ENCODE measurements around the gene TNMD.

TNMD gene

DNA sequence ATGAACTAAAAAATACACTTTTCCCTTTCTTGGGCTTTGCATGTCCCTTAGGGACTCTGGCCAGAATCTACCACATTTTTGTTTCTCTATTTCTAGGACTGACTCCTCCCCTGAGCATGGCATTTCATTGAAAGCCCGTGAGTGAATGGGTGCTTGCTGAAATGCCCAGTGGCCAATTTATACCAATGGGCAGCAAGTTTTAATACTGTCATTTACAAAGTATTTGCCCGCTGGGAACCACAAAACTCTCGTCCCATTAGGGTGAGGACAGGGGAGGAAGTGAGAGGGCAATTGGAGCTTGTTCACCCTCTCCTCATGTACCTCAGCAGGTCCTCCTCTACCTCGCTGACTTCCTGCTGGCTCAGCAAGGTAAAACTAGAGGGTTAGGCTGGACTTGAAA is 60.4 kb downstream of the TNMD start:
- Histone ChIP-seq H3K36me3 (no peaks in the 10 kb centered on the region), H3K4me1 (peaks cover 0 to 28% (median 3%) of the 10 kb centered on the region in 4 donors), H3K27me3 (no peaks in the 10 kb centered on the region), H3K4me3 (peak overlapping the region; percentile 36 to 37), H3K27ac (peak overlapping the region; percentile 41 to 51), H3K9me3 (no peaks in the 10 kb centered on the region)
- TF ChIP-seq, protein P1, sequence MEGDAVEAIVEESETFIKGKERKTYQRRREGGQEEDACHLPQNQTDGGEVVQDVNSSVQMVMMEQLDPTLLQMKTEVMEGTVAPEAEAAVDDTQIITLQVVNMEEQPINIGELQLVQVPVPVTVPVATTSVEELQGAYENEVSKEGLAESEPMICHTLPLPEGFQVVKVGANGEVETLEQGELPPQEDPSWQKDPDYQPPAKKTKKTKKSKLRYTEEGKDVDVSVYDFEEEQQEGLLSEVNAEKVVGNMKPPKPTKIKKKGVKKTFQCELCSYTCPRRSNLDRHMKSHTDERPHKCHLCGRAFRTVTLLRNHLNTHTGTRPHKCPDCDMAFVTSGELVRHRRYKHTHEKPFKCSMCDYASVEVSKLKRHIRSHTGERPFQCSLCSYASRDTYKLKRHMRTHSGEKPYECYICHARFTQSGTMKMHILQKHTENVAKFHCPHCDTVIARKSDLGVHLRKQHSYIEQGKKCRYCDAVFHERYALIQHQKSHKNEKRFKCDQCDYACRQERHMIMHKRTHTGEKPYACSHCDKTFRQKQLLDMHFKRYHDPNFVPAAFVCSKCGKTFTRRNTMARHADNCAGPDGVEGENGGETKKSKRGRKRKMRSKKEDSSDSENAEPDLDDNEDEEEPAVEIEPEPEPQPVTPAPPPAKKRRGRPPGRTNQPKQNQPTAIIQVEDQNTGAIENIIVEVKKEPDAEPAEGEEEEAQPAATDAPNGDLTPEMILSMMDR (IDR thresholded peaks at IDR 0.05) = no peak
- no peak for DNase-seq
- intact Hi-C loops (cut with DNase I; ENCODE audit: low total_unique reads) = no loop called here

DNA sequence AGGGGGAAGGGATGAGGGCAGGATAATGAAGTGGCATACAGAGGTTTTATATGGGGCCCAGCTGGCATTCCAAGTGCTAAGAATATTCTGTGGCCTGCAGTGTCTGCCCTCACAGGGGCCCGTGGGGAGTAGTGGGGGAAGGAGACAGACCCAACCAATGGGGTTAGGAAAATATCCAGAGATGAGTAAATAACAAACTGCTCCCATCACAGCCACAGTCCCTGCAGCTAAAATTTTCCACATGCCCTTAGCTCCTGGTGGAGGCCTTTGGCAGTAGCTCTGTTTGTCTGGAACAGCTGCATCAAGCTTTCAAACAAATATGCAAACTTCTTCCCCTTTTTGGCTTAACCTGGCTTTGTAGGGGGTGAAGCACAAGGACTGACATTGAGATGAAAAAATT is 62.4 kb downstream of the TNMD start:
- peaks cover 0 to 28% (median 3%) of the 10 kb centered on the region in 4 donors for H3K4me1 ChIP-seq
- no peaks in the 10 kb centered on the region for H3K27me3 ChIP-seq
- no peak overlapping the region for H3K4me3 ChIP-seq
- no peaks in the 10 kb centered on the region for H3K9me3 ChIP-seq
- H3K36me3 ChIP-seq = no peaks in the 10 kb centered on the region
- peak overlapping the region in 1 of 2 donors; percentile 6 for H3K27ac ChIP-seq
- intact Hi-C loops (cut with DNase I; ENCODE audit: low total_unique reads) = no loop called here
- TF ChIP-seq, protein P1 (IDR thresholded peaks at IDR 0.05) = no peak
- DNase-seq = peak in 1 of 2 donors; percentile 63

DNA sequence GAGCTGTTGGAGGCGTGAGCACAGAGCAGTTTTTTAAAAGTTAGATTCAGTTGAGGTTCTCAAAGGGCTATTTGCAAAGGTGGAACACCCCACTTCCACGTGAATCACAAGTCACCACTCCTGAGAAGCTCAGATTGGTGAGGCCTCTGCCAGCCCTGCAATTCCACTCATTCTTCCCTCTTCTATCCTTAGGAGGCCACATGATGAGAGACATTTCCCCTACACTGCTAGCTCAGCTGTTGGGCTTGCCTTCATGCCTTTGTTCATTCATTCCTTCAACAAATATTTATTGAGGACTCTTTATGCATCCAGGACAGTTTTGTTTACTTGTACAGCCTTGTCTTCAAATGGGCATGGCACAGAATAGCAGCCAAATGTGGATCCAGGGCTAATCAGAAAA is 63.0 kb downstream of the TNMD start:
- intact Hi-C loops (cut with DNase I; ENCODE audit: low total_unique reads) = no loop called here
- no peak overlapping the region for H3K4me3 ChIP-seq

DNA sequence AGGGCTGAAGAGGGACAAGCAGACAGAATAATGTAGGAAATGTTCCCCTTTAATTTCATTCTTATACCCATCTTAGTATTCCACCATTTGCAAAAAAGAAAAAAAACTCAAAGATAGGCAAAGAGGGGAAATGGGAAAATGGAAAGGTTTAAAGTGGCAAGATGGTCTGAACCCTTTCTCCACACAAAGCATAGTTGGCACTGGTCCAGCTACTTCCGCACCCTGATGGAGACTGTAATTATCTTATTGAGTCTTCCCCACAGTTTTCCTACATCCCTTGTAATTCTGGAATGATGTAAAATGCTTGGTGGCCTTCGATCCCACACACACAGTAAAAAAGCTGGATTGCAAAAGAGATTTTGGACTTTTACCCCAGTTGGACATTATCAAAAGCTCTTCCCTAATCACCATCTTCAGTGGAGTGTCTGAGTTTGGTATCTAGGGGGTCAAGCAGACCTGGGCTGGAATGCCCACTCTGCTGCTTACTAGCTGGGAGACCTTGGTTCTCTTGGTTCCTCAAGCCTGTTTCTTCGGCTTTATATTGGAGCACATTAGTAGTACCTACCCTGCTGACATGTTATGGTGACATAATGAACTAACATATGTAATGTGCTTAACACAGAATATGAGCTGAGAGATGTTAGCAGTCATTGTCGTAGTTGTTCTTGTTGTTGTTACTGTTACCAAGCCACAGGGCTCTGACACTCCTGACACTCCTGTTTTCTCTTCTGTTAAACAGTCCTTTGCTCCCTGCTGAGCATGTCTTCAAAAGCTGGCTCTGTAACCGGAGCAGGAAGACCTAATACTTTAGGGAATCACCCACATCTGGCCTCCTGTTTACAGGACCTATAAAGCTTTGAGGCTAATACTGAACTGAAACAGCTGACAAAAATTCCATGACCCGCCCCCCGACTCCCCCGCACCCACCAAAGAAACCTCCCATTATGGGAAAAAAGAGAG is 64.0 kb downstream of the TNMD start:
- peaks cover 0 to 22% (median 3%) of the 10 kb centered on the region in 4 donors for H3K4me1 ChIP-seq
- DNase-seq = no peak
- H3K4me3 ChIP-seq = no peak overlapping the region
- H3K9me3 ChIP-seq = no peaks in the 10 kb centered on the region
- intact Hi-C loops (cut with DNase I; ENCODE audit: low total_unique reads) = no loop called here
- peak overlapping the region; percentile 47 to 59 for H3K27ac ChIP-seq
- no peaks in the 10 kb centered on the region for H3K27me3 ChIP-seq
- TF ChIP-seq, protein P1 (IDR thresholded peaks at IDR 0.05) = no peak
- H3K36me3 ChIP-seq = no peaks in the 10 kb centered on the region

More for the DNA sequence above, 63.0 kb downstream of the TNMD start:
- Histone ChIP-seq H3K4me1 (peaks cover 0 to 28% (median 3%) of the 10 kb centered on the region in 4 donors), H3K27ac (no peak overlapping the region), H3K36me3 (no peaks in the 10 kb centered on the region), H3K27me3 (no peaks in the 10 kb centered on the region), H3K9me3 (no peaks in the 10 kb centered on the region)
- TF ChIP-seq, protein P1 (IDR thresholded peaks at IDR 0.05) = no peak
- DNase-seq = no peak

Measured in tibial artery (tissue), 4 donors.